NCI-H2081 (cell line): ENCODE measurements around the gene AKR7A3.
"Not testable (repeated sequence)": the region's sequence is repeated elsewhere in the genome, so short reads cannot be mapped to it uniquely, and the experiment has no call there.

Source experiments
- DNase-seq, 2 experiments: peaks; one replicate each; lab custom pipeline; 2025; lab: John Stamatoyannopoulos, UW

Gene AKR7A3

GRCh38 chr1:19287436-19288185, 959 bp downstream of the AKR7A3 start:
- DNase-seq = no peak

- not testable (repeated sequence) for DNase-seq
These were observed 2.8 kb downstream of the AKR7A3 start for GRCh38 chr1:19285807-19286206.

DNA sequence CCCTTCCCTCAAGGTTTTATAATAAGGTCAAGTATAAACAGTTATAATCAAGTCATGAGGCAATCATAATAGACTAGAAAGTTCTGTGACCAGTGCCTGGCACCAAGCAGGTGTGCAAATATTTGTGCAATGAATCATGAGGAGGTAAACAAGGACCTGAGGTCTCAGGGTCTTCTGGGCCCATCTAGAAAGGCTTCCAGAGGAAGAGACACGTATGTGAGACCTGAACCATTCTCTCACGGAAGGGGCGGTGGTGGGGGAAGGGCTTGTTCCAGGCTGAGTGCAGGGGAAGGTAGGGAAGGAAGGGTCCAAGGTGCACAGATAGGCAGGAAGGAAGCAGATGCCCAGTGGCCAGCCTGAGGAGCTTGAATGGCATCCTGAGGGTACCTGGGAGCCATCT, 3.2 kb downstream of the AKR7A3 start:
- DNase-seq = not testable (repeated sequence)

GRCh38 chr1:19284881-19285280, 3.7 kb downstream of the AKR7A3 start:
- no peak for DNase-seq

DNA sequence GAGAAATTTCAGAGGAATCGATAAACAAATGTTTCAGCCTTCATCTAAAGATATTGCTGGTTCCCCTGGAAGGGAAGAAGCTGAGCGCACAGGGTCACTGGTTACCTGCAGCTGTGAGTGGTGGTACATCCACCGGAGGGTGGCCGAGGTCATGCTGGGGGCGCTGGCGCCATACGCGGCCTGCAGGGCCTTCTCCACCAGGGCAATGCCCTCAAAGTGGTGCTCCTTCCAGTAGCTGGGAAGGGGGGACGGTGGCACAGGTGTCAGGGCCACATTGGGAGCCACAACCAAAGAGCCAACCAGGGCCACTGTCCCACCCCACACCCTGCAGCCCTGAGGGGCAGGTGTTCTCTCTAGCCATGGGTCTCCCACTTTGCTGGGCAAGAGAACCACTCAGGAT, 4.7 kb downstream of the AKR7A3 start:
- DNase-seq = no peak

DNA sequence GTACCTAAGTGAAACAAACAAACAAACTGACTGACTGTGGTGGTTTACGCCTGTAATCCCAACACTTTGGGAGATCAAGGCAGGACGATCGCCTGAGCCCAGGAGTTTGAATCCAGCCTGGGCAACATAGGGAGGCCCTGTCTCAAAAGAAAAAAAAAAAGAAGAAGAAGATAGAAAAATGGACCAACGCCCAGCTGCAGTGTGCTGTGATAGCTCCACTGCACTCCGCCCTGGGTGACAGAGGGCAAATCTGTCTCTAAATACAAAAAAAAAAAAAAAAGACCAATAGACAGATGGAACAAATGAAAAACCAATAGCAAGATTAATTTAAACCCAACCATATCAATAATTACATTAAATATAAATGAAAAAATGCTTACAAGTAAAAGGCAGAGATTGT, 13.9 kb downstream of the AKR7A3 start:
- DNase-seq = no peak

DNA sequence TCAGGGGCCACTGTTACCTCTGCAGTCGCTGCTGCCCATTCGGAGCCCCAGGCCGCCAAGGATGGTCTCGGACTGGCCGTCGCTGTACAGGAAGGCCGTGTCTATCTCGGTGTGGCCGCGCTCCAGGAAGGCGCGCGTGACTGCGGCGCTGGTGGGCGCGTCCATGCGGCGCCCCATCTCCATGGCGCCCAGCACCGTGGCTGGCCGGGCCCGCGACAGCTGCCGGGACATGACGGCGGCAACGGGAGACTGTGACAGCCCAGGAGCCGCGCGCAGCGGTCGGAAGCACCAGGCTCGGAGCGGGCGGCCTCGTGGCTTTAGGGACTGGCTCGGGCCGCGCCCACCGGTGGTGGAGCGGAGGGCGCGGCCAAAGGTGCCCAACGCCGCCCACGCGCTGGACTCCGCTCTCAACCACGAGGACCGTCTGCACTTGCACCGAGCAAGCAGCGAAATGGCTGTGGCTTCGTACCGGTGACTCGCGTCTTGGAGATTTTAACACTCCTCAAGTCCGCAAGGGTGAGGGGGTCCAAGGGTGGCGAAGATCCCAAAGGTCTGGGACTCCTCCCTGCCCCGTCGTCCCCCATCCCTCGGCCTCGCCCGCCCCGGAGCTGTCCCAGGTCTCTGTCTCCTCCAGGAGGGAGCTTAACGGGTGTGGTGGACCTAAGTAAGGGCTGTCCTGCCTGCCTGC, 14.6 kb downstream of the AKR7A3 start:
- not testable (repeated sequence) for DNase-seq

DNA sequence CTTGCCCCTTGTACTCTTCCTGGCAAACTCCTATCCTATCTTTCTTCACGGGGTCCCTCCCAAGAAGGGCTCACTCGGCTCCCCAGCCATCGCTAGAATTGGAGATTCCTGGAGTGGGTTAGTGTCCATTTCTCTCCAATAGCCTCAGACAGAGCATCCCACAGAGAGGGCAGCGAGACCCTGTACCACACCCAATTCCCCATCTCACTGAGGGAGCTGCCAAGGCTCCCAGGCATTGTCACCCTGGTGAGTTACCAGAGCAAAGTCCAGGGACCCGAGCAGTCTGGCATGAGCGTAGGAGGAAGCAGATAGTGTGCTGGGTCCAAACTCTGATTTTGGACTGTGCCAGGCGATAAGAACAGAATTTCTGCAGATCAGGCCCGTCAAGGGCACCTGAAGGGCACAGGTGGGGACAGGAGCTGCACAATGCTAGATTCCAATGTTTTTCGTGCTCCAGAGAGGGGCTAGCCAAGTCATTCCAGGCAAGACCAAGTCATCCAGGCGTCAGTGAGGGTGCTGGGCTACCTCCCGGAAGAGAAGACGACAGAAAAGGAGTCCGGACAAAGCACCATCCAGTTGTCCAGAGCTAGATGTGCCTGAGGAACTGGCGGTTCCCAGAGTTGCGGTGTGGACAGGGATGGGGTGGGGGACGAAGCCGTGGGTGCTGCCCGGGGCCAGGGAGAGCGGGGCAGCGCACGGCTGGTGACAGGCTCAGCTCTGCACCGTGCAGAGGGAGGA, 15.3 kb downstream of the AKR7A3 start:
- no peak for DNase-seq

GRCh38 chr1:19272064-19272463, 16.5 kb downstream of the AKR7A3 start:
- DNase-seq = no peak

DNA sequence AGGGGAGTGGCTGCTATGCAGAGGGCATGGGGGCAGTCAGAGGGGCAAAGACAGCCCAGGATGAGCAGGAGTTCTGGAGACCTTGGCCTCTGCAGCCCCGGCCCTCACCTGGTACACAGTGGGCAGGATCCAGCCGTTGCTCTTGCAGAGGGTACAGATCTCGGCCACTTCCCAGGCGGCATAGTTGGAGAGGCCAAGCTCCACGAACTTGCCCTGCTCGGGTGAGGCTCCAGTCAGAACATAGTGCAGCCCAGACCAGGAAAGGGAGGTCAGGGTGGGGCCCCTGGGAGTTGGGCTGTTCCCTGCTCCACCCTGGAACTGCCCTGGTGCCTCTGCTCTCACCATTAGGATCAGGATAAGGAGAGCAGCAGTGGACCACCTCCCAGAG, 18.2 kb downstream of the AKR7A3 start:
- DNase-seq = not testable (repeated sequence)

GRCh38 chr1:19269427-19270342, 18.9 kb downstream of the AKR7A3 start:
- not testable (repeated sequence) for DNase-seq

- no peak for DNase-seq
These were observed 20.1 kb downstream of the AKR7A3 start for GRCh38 chr1:19268445-19268844.

DNA sequence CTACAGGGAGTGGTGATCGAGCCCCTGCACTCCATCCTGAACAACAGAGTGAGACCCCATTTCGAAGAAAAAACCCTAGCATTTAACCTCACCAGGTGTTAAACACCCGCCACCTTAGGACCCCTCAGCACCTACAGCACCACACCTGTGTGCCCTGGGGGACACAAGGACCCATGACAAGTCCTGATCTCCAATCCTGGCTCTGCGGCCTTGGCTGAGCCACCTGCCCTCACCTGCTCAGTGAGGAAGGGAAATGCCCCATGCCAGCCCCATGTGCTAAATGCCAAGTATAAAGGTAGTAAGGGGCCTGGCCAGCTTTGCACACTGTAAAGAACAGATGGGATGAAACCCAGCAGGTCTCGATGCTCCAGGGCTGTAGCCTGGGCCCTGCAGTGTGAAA, 25.8 kb downstream of the AKR7A3 start:
- no peak for DNase-seq

DNA sequence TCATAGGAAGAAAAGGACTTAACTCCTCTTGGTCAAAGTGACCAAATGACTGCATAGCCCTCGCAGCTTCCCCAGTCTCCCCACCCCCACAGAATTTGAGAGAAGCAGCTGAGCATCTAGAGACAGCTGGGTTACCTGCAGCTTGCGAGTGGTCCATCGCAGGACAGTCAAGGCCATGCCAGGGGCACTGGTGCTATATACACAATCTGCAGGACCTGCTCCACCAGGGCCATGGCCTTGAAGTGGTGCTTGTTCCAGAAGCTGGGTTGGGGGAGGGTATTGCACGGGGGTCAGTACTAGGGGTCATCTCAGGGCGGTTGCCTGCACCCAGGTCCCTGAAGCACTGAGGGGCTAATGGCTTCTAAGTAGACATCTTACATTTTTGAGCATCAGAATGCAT, 26.5 kb downstream of the AKR7A3 start:
- DNase-seq = no peak

DNA sequence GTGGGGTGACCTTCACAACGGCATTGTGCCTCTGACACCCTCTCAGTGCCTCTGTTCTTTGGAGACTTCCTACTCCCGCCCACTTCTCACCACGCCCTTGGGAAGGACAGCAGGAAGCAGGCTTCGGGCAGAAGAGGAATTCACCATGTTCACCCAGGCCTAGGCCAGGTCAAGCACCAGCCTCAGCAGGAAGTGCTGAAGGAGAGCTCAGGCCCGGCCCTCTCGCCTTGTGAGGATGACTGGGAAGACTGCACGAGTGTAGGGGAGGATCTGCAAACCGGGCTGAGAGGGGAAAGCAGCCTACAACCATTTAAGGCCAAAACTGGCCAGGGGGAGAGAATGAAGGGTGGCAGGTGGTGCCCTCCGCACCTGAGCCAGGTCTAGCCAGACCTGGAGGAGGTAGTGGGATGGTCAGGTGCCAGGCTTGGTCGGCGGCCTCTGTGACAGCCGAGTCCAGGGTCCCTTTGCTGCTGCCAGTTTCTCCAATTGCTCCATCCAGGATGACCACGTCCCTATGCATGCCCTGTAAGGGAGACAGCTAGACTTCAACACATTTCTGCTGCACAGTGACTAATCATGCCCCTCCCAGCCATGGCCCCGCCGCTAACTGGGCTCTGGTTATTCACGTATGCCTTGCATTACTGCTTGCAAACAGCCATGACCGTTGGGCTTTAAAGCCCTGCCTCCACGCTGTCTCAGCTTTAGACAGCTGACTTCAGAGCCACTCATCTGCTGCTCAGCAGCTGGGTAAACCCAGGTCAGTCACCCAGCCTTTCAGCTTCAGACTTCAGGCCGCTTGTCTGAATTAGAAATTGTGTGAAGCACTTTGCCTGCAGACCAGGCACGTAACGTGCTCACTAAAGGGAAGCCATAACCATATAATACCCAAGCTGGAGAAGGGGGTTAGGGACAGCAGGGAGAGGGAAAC, 28.1 kb downstream of the AKR7A3 start:
- no peak for DNase-seq

GRCh38 chr1:19258353-19258752, 30.2 kb downstream of the AKR7A3 start:
- no peak for DNase-seq

DNA sequence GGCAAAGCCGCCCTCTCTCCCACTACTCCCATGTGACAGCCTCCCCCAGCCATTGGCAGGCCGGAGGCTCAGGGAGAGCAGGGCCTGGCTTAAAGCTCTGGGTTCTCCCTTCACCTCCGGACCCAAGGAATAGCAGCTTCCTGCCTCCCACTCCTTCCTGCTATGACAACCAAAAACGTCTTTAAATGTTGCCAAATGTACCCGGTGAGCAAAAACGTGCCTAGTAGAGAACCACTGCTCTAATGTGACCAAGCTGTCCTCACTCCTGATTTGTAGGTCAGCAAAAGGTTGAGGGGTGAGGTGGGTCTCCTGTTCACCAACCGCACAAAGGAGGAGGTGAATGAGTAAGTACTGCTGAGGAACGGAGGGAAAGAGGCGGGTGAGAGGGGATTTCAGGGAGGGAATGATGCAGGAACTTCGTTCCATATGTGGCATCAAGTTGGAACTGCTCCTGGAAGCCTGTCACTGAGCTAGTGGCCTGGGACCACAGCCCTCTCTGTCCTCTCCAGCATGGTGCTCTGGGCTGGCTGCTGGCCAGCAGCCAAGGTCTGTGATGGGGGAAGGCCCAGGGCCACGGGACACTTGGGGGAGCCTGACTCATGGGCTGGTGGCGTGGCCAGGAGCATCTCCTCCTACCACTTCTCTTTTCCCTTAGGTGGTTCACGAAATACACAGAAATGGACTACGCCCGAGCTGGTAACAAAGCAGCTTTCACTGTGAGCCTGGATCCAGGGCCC, 31.2 kb downstream of the AKR7A3 start:
- no peak for DNase-seq

- not testable (repeated sequence) for DNase-seq
These were observed 32.3 kb downstream of the AKR7A3 start for GRCh38 chr1:19256301-19256700.

GRCh38 chr1:19255288-19255687, 33.3 kb downstream of the AKR7A3 start:
- DNase-seq = no peak

- no peak for DNase-seq
These were observed 34.2 kb downstream of the AKR7A3 start for GRCh38 chr1:19254416-19254815.
